ENCODE results near the gene CCM2.

CCM2 gene

DNA sequence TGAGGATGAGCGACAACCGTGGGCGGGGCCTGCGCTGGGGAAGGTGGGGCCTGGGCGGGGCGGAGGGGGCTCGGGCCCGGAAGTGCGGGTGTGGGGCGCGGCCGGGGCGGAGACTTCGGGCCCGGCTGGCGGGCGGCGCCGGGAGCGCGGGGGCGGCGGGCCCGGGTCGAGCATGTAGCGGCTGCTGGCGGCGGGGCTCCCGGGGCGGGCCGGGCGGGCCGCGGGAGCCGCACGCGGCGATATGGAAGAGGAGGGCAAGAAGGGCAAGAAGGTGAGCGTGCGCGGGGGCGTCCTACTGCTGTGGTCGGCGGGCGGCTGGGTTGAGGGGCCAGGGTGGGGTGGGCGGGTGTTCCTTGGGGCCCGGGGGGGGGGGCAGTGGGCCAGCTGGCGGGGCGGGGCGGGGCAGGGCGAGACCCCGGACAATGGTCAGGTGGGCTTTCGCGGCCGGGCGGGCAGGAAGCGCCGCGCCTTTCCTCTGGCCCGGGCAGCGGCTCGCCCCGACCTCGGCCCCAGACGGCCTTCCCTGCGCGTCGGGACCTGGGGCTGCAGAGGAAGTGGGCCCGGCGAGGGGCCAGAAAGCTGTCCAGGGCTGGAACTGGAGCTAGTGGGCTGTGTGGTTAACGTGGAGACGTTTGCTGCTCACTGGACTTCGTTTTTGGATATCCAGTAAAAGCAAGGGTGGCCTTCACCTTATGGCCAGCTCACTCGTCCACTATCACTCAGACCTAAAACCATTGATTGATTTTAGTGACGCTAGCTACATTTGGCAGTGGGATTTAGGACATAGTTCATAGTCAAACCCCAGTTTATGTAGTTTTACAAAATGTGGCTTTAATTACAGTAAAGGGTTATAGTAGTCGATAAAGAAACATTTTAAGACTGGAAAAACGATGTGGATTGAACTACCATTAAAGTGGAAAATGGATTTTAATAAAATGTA lies at the start of gene CCM2:
Gene CCM2 (plus strand): TSS at position 109 of the 940 bp plus-strand sequence. CDS start 133 bp downstream, at position 242.
- DNase-seq = peak in 1 of 2 experiments; percentile 53

DNA sequence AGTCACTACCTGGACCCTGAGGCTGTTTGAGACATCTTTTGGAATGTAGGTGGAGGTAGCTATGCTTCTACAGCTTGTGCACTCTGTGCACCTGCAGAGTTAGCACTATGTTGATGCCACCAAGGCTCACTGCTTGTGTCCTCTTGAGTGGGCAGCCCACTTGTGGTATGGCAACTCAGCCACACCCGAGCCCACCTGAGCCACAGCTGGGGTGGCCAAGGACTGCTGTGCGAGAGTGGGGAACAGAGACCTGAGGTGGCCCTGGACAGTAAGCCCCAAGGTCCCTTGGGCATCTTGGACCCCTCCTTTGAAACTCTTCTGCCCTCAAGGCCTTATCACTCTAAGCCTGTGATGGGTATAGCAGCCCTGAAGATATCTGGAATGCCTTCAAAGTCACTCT lies 46.8 kb upstream of the CCM2 start:
- no peak for DNase-seq

DNA sequence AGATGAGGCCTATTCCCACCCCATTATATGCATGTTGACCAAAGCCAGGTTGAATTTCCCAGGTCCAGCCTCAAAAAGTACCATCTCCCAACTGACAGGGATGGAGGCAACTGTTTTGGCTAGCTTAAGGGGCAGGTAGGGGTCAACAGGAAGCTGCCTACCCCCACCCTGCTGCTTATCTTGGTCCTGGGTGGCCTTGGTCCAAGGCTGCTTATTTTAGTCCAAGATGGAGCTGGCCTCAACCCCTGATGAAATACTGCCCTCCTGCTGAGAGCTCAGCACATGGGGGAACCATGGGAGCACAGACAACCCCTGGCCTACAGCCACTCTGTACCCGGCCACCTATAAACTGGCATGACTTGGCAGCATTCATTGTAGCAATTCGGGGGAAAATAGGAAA lies 44.3 kb upstream of the CCM2 start:
- no peak for DNase-seq

DNA sequence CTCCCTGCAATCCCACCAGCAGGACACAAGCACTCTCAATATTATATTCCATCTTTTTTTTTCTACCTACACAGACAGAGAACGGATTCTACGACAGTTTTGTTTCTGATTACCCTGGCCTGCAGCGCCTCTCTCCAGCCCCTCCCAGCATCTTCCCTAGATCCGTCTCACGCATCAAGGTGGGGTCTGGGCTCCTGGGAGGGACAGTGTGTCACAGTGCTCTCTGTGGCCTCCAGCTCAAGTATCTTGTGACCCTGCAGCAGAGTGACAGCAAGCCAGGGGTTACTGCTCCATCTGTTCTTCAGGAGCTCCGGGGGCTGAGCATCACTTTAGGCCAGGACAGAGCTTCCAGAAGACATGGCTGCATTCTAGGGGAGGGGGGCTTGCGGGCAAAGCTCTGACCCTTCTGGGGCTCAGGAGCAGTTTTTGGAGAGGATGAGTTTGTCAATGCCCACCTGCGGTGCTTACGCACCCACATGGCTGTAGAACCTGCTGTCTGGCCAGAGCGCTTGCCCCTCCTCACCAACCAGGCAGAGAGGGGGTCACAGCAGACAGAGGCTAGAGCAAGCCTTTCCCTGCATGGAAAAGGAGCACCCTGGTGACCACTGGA lies 43.7 kb upstream of the CCM2 start:
- no peak for DNase-seq

DNA sequence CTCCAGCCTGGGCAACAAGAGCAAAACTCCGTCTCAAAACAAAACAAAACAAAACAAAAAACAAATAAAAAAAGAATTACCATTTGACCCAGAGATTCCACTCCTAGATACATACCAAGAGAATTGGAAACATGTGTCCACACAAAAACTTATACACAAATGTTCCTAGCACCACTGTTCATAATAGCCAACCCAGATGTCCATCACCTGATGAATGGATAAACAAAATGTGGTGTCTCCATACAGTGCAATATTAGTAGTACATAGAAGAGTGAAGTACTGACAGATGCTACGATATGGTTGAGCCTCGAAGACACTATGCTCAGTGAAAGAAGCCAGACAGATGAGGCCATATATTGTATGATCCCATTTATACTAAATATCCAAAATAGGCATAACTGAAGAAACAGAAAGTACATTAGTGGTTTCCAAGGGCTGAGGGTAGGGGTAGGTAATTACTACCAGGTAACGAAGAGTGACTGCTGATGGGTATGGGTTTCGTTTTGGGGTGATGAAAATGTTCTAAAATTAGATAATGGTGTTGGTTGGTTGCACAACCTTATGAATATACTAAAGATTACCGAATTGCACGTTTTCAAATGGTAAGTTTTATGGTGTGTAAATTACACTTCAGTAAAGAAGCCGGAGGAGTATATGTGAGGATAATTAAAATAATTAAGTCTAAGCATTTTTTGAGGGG lies 41.2 kb upstream of the CCM2 start:
- DNase-seq = no peak

DNA sequence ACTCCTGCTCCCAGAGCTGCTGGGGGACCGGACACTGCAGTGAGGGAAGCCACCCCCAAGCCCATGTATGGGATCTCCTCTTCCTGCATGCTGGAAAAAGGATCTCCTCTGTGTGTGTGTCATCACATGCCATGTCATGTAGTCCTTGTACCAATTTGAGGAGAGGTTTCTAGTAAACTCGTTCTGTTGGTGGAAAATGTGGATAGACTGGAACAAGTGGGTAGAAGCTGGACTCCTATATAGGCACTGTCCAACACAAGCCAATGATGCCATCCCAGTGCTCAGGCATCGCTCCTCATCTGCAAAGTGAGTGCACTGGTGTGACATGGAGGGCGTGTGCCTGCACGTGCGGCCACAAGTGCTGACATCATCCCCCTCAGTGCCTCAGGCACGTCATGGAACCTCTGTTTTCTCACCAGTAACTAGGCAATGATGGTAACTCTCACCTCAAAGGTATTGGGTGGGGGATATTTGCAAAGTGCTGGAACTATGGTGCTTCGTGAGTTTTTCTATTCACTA lies 40.5 kb upstream of the CCM2 start:
- no peak for DNase-seq

DNA sequence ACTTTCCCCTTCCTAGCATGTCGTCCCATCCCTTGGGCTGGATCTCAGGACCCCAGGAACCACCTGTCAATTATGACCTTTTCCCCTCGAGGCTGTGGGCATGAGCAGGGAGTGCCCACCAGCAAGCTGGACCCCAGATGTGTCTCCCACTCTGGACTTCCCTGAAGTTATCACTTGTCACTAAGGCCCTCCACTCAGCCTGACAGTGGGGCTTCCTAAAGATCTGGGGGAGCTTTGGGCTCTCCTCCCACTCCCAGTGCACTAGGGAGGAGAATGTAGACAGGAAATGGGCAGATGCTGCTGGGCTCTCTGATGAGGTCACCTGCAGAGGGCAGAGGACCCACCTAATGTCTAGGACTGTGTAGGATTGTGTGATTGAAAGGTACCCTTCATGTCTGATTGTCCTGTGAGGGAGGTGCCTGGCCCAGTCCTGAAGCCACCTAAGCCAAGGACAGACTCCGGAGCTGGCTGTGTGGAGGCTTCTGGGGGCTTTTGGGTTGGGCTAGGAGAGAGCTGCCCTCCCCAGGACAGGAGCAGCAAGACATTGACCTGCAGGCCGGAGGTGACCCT lies 39.9 kb upstream of the CCM2 start:
- DNase-seq = no peak

DNA sequence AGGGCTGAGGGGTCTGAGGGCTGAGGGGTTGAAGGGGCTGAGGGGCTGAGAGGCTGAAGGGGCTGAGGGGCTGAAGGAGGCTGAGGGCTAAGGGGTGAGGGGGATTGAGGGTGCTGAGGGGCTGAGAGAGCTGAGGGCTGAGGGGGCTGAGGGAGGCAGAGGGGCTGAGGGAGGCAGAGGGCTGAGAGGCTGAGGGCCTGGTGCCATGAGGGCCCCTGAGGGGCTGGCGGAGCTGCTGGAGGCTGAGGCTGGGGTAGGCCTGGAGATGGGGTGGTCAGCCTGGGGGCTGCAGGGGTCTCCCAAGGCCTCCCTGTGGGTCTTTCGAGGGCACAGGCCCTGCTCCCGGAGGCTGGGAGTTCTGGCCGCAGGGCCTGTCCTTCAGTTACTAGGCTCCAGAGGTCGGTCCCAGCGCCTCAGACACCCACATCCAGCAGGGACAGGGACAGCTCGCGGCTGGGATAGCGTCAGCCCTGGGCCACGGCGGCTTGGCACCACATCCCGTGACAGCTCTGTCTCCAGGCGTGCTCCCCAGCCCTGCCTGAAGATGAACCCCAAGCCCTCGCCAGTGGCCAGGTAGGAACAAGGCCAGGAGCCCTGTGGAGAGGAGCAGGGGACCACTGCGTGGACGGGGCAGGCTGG lies 38.0 kb upstream of the CCM2 start:
- DNase-seq = no peak

DNA sequence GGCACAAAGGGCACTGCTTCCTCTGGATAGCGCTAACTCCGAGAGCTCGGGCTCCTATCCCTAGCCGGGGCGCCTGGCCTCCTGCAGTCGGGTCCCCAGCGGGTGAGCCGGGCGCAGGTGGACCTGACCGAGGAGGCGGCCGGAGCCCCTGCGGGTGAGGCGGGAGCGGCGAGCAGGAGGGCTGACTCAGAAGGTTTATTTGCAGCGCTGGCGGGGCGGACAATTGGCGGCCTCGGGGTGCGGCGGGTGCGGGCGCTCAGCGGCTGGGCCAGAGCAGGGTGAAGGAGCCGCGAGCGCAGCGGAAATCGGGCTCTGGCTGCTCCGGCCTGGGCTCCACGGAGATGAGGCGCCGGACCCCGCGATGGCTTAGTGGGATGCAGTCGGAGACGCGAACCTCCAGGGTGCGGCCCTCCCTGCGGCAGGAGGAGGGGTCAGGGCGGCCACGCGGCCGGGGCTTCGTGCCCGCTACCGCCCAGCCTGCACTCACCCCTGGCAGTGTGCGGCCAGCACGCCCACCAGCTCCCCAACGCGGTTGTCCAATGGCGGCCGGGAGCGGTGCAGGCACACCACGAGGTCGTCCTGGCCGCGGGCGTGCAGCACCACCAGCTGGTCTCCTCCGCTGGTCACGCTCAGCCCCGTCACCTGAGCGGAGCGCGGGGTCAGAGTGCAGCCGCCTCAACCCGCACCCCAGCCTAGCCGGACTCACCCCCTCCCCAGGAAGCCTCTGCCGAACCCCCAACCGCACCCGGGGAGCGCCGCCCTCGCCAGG lies 37.3 kb upstream of the CCM2 start:
- DNase-seq = no peak

DNA sequence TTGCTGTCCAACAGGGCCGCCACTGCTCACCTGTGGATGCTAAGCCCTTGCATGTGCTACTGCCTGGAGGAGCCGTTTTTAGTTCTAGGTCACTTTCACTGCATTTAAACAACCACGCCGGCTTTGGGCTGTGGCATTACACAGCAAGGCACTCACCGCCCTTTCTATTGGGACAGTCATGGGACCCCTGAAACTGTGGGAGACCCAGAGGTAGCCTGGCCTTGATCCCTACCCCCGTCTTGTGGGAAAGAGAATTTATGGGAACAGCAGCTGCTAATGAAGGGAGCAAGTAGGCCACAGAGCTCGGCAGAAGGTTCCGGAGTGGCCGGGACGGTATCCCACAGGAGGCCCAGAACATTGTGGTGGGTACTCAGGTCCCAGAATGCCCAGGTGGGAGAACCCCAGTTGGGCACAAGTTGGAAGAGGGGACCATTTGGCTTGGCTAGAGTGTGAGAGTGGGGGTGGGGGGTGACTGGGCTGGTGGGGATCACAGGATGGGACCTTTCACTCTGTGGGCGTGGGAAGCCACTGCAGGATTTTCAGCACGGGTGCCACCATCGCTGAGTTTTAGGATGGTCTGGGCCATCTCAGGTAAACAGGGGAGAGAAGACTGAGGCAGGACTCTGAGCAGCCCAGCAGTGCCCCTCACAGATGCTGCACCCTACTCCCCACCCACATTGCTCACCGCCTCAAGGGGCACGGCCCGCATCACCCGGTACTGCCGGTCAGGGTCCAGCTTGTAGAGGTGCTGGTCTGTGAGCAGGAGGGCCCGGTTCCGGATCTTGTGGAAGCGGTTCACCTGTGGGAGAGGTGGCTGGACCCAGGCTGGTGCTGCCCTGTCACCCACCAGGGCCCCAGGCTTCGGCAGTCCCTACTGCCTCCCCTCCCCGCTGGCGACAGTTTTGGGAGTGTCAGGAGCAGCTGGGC lies 36.4 kb upstream of the CCM2 start:
- no peak for DNase-seq

DNA sequence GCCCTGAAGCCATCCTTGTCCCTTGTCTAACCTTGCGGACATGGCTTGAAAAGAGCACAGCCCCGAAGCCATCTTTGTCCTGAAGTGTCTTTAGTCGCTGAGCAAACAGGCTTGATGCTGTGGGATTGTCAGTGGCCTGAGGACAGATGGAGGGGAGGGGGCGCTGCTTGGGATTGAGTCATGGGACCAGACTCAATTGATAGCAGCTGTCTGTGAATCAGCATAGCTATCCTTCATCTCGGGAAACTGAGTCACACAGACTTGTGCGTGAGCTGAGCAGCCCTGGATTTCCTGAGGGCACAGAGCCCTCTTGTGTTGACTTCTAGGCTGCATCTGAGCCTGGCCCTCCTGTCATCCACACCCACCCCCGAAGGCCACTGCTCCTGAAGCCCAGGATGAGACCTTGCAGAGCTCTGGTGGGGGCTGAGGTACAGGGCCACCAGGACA lies 35.6 kb upstream of the CCM2 start:
- DNase-seq = no peak

DNA sequence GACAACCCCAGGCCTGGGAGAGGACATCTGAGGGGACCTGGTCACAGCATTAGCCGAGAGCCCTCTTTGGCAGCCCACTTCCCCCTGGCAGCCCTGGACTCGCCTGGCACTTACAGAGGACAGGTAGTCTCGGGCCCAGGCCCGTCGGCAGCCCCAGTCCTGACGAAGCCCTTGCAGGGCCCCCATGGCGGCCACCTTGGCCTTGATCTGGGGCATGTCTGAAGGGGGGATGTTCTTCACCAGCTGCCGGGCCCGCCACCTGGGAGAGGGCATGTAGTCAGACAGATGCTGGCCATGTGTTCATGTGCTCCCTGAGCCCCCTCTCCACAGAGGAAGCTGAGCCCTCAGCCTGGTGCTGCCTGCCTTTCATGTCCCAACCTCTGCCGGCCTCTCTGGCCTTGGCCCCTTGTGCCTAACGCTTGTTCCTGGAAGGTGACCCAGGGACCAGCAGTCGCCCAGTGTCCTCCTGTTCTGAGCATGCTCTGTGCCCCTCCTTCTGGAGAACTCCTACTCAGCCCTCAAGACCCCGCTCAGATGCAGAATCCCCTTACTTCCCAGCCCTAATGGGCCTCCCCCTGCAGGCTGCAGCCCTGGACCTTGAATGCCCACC lies 35.1 kb upstream of the CCM2 start:
- DNase-seq = no peak

DNA sequence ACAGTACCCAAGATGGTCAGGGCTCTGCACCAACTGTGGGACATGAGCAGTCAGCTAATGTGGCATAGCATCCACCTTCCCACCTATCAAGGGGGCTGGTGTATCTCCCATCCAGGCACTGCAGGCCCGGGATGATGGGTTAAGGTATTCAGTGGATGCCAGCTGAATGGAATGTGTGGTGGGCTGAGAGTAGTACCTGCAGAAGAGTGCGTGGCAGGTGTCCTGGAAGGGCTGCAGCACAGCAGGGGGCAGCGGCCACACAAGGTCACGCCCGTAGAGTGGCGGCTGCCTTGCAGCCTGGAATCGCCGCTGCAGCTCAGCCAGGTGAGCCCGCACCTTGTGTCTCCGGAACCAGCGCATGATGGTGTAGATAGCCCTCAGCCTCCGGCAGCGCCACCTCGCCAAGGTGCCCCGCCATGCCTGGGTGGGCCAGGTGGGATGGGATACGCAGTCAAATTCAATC lies 34.5 kb upstream of the CCM2 start:
- DNase-seq = no peak

DNA sequence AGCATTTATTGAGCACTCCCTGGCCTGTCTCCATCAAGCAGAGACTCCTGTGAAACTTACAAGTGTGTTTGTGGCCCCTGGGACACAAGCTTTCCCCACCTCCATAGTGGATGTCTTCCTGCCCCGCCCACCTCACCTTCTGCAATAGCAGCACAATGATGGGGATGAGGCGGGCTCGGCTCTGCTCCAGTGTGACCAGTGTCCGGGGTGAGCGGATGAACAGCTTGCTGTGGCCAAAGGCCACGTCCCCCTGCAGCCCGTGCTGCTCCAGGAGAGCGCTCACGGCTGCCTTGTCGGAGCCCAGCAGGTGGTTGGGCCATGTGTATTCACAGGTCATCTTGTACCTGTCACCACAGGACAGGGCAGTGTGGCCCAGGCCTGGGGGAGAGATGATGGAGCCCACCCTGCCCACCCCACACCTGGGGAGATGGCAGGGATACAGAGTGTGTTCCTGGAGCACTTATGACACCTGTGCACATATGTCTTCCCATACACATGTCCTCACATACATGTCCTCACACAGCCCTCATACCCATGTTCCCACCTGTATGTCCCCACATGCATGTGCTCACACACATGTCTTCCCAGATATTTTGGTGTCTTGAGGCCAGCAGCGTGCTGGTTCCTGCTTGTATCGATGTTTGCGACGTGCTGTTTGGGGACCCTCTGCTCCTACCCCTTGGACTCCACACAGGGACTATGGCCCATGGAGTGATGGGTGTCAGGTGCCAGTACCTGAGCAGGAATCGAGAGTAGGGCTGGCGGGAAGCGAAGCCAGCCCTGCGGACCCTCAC lies 33.9 kb upstream of the CCM2 start:
- no peak for DNase-seq

DNA sequence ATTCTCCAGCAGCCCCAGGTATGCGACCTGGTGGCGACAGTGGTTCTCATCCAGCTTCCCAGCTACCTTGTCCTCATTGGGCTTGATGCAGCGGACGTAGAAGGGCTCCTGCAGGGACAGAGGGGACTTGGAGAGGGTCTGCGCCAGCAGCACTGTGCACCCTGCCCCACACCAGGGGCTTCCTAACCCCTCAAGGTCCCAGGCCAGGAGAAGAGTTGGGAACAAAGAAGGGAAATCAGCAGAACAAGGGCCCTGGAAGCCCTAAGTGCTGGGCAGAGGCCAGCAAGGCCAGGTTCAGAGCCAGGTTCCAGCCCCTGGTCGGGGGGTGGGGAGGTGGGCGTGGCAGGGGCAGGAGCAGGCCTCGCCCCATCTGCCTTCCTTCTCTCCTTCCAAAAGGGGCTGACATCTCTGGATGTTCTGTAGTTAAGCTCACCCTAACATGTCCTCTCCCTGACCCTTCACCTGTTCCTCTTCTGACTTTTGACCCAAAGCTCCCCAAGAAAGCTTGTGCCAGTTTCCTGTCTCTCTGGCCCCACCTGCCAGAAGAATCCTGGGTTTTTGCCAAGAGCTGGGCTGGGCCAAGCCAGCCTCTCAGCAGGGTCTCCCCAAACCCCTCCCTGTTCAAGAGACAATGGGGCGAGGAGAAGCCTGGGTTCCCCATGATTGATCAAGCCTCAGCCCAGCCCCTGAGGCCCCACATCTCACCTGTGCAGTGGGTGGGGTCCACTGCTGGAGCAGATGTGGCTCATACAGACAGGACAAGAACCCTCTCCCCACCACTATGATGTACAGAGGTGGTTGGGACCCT lies 33.1 kb upstream of the CCM2 start:
- DNase-seq = no peak

DNA sequence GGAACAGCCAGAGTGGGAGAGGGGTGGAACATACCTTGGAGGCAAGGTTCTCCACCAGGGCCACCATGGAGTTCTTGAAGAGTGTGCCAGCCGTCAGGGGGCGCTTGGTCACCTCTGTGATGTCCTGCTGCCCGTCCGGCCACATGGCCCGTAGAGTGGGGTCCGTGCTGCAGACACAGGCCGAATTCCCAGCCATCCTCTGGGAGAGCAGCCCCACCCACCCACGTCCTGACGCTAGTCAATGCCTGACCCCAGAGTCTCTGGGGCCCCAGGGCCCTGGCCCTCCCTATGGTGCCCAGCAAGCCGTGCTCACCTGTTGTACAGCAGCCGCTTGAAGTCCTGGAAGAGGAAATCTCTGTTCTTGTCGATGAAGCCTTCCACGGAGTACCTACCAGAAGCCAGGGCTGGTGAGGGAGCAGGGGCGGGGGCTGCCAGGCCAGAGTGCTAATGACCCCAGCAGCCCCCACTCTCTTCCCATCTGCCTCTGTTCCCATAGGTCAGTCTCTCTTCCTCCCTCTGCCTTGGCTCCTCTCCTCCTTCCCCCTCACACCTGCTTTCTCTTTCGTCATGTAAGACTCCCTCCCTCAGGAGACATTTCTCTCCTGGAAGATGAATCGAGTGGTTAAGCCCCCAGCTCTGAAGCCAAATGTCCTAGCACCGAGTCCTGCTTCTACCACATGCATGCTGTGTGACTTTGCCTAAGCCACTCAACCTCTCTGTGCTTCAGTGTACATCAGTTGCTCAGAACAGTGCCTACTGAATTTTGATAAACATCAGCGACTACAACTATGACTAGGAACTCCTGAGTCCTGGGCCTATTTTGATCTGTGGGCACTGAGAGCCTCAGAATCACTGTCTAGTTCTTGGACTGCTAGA lies 32.2 kb upstream of the CCM2 start:
- no peak for DNase-seq

DNA sequence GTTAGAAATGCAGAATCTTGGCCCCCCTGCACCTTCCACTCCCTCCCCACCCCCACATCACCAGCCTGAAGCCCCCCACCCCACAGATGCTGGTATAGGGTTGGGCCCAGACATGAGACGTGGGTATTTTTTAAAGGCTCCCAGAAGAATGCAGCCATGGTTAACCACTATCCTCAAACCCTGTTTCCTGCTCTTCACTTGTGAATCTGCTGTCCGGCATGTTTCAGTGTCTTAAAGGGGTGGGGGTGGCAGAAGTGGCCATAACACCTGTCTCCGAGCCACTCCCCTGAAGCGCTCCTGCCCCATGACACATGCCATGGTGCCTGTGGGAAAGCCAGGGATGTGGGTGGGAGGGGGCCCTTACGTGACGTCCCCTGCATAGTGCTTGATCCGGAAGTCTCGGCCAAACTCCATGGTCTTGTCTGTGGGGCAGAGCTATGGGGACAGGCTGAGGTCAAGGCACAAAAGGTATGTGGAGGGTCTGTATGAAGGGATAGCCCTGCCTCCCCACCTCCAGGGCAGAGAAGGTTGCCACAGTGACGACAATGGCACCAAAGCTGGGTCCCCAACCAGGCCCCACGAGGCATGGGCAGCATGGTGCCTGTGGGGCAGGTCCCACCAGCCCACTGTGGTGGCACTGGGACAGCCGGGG lies 30.8 kb upstream of the CCM2 start:
- no peak for DNase-seq

All from NCI-H446 (cell line).